HepG2 (cell line): ENCODE measurements around the gene COQ10B. TPM values are rescaled to one million over a fixed set of nuclear protein-coding genes. Genes with fewer than 3 reads are reported as not detected.

Experiments used
- FOSL2 ChIP-seq: sonication (generic); formaldehyde crosslinking; IDR thresholded peaks from 2 replicates; pipeline ENCODE4 v1.4.0; 2020; ENCODE audit warnings: missing genetic modification reagents
- GMEB2 ChIP-seq: IDR thresholded peaks from 2 replicates; pipeline ENCODE4 v1.6.1; 2016; ENCODE audit warnings: missing biosample characterization, missing genetic modification reagents, low read depth
- HNF1A ChIP-seq, 2 experiments: sonication (generic) in 1 of 2; formaldehyde crosslinking in 1 of 2; IDR thresholded peaks; 2 replicates each; pipeline versions ENCODE4 v1.4.0 to v1.6.1; 2016 to 2020; ENCODE audit warnings: borderline replicate concordance in 1 of 2, low read depth in 1 of 2, mild to moderate bottlenecking in 1 of 2, missing genetic modification reagents in 1 of 2
- IRF1 ChIP-seq: sonication (generic); formaldehyde crosslinking; IDR thresholded peaks from 2 replicates; pipeline ENCODE4 v1.4.0; 2020; ENCODE audit warnings: low read depth, mild to moderate bottlenecking, missing genetic modification reagents
- LBX2 ChIP-seq: sonication (generic); formaldehyde crosslinking; IDR thresholded peaks from 2 replicates; pipeline ENCODE4 v1.5.0; 2020; ENCODE audit warnings: missing genetic modification reagents, mild to moderate bottlenecking, borderline replicate concordance
- MEF2D ChIP-seq: sonication (generic); formaldehyde crosslinking; IDR thresholded peaks from 2 replicates; pipeline ENCODE4 v1.5.1; 2020; ENCODE audit warnings: mild to moderate bottlenecking, missing genetic modification reagents
- NCOR1 ChIP-seq: fragments of 200-600 bp; sonication (generic); IDR thresholded peaks from 2 replicates; pipeline ENCODE4 v1.7.0; 2017; ENCODE audit warnings: antibody characterized with exemption, low read length, borderline replicate concordance
- PHF5A ChIP-seq: IDR thresholded peaks from one replicate; pipeline ENCODE4 v1.6.1; 2018; ENCODE audit warnings: low read depth, missing genetic modification reagents; ENCODE audit not compliant: unreplicated experiment
- TBL1XR1 ChIP-seq: fragments of 150-350 bp; IDR thresholded peaks from 2 replicates; pipeline ENCODE4 v1.6.1; 2014; ENCODE audit warnings: borderline replicate concordance, low read length; ENCODE audit not compliant: partially characterized antibody
- ZNF235 ChIP-seq: sonication (generic); formaldehyde crosslinking; IDR thresholded peaks from 2 replicates; pipeline ENCODE4 v1.8.1; 2023; ENCODE audit warnings: mild to moderate bottlenecking, missing genetic modification reagents, borderline replicate concordance
- ZNF30 ChIP-seq: sonication (generic); formaldehyde crosslinking; IDR thresholded peaks from 2 replicates; pipeline ENCODE4 v1.5.0; 2020; ENCODE audit warnings: mild to moderate bottlenecking, missing genetic modification reagents
- ZNF317 ChIP-seq: sonication (generic); formaldehyde crosslinking; IDR thresholded peaks from 2 replicates; pipeline ENCODE4 v1.5.0; 2020; ENCODE audit warnings: mild to moderate bottlenecking, missing genetic modification reagents
- ZNF414 ChIP-seq: sonication (generic); formaldehyde crosslinking; IDR thresholded peaks from 2 replicates; pipeline ENCODE4 v1.5.0; 2020; ENCODE audit warnings: missing genetic modification reagents
- ZNF446 ChIP-seq: sonication (generic); formaldehyde crosslinking; IDR thresholded peaks from 2 replicates; pipeline ENCODE4 v1.5.0; 2020; ENCODE audit warnings: mild to moderate bottlenecking, missing genetic modification reagents
- ZNF451 ChIP-seq: sonication (generic); formaldehyde crosslinking; IDR thresholded peaks from 2 replicates; pipeline ENCODE4 v1.5.0; 2020; ENCODE audit warnings: mild to moderate bottlenecking, missing genetic modification reagents
- ZNF543 ChIP-seq: sonication (generic); formaldehyde crosslinking; IDR thresholded peaks from 2 replicates; pipeline ENCODE4 v1.4.0; 2020; ENCODE audit warnings: mild to moderate bottlenecking, missing genetic modification reagents
- ZNF607 ChIP-seq: sonication (generic); formaldehyde crosslinking; IDR thresholded peaks from 2 replicates; pipeline ENCODE4 v1.5.1; 2020; ENCODE audit warnings: missing genetic modification reagents, mild to moderate bottlenecking, borderline replicate concordance
- ZNF777 ChIP-seq: sonication (generic); formaldehyde crosslinking; IDR thresholded peaks from 2 replicates; pipeline ENCODE4 v1.4.0; 2020; ENCODE audit warnings: missing genetic modification reagents
- ZNF839 ChIP-seq: sonication (generic); formaldehyde crosslinking; IDR thresholded peaks from 2 replicates; pipeline ENCODE4 v1.4.0; 2020; ENCODE audit warnings: missing genetic modification reagents, mild to moderate bottlenecking, borderline replicate concordance
- polyA plus RNA-seq, 8 experiments: library from polyadenylated mRNA; depleted of rRNA in 3 of 8; stranded (reverse) in 7 of 8; unstranded in 1 of 8; fragments of >200 nt; fragmentation: Illumina TruSeq in 4 of 8; extraction: Trizol in 4 of 8; gene quantifications; 2 replicates each; pipeline versions ENCODE4 v1.2.1 to v1.2.3, GENCODE V29; 2011 to 2016; ENCODE audit warnings: low read depth in 4 of 8, missing spikeins in 1 of 8, mixed read lengths in 1 of 8; ENCODE audit not compliant: insufficient read depth in 1 of 8
- total RNA-seq, 5 experiments: library from RNA; depleted of rRNA; stranded (reverse); fragments of >200 nt; fragmentation: Illumina TruSeq; extraction: Trizol; gene quantifications; 2 replicates each; pipeline ENCODE4 v1.2.3, GENCODE V29; 2016; ENCODE audit warnings: low read depth in 1 of 5

The COQ10B gene
- total and polyA plus RNA-seq, 2 of the 13 experiments (the other 11 are each of a cell fraction or from before 2014, with no cell fraction given), result 4.6 to 34.9 TPM

- TF ChIP-seq HNF1A (IDR thresholded peaks at IDR 0.05; ENCODE audit: low read depth) (peak; percentile 75; the same call in 1 of the 2 replicates), HNF1A (CRISPR knock-in tag; IDR thresholded peaks at IDR 0.05; ENCODE audit: borderline replicate concordance) (peak; percentile 93), ZNF414 (0 out of 2 replicates have a peak, but pooled peaks have one; percentile 40), IRF1 (no peak), MEF2D (peak; percentile 75), ZNF451 (CRISPR knock-in tag) (peak; percentile 91), ZNF235 (CRISPR knock-in tag) (peak; percentile 89; the same call in 1 of the 2 replicates), ZNF777 (CRISPR knock-in tag) (peak; percentile 50; the same call in 1 of the 2 replicates), TBL1XR1 (peak; percentile 76), ZNF839 (CRISPR knock-in tag) (no peak), ZNF30 (CRISPR knock-in tag) (0 out of 2 replicates have a peak, but pooled peaks have one; percentile 69), ZNF607 (peak; percentile 81; the same call in 1 of the 2 replicates), ZNF446 (CRISPR knock-in tag) (no peak), FOSL2 (CRISPR knock-in tag) (peak; percentile 95), NCOR1 (peak; percentile 80; the same call in 1 of the 2 replicates), GMEB2 (CRISPR knock-in tag) (peak; percentile 92), ZNF317 (CRISPR knock-in tag) (peak; percentile 86), LBX2 (CRISPR knock-in tag) (no peak), ZNF543 (CRISPR knock-in tag) (peak; percentile 59; the same call in 1 of the 2 replicates), PHF5A (CRISPR knock-in tag) (peak; percentile 34)
These were observed at the start of gene COQ10B (continued) for GRCh38 chr2:197453123-197453913.
